ENCODE results near the gene MTSS2. TPM values are rescaled to one million over a fixed set of nuclear protein-coding genes. Genes with fewer than 3 reads are reported as not detected.

The MTSS2 gene
- total RNA-seq, 1 experiment from 2014 or later = 47.6 TPM

DNA sequence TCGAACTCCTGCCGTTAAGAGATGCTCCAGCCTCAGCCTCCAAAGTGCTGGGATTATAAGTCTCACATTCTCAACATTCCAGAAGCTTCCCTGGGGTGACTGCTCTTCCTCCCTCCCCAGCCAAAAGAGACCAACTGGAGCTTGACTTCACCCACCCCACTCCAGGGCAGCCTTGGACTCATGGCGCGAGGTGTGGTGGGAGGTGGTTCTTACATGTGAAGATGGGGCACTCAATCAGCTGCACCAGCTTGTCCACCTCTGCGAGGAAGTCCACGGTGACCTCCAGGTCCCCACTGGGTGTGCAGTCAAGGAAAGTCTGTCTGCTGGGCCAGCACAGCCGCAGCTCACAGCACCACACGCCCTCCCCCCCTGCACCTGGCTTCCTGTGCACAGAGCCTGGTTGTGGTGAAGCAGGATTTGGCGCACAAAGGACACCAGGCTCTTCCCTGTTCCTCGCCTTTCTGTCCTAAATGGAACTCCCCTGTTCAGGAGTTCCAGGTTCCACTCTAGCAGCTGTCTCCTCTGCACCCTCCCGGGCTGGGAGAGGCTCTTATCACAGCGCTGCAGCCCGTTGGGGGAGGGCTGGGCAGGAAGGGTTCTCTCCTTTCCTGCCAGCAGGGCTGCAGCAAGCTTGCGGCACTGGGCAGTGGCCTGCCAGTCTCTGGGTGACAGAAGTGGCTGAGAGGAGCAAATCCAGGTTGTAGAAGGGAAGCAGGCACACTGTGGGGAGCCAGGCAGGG lies 9.6 kb upstream of the MTSS2 start:
- no peaks in the 10 kb centered on the region for H3K36me3 ChIP-seq (ENCODE audit: insufficient read depth, low read length, poor library complexity, severe bottlenecking)
- no TSS peak for BruUV-seq (replicated peaks)
- intact Hi-C loops (cut with micrococcal nuclease; ENCODE audit: unreplicated experiment) = no loop called here
- H3K4me3 ChIP-seq (ENCODE audit: low read depth, low read length, poor library complexity, severe bottlenecking) = no peak overlapping the region
- no peak for DNase-seq (ENCODE audit: low spot score)
- TF ChIP-seq, protein P1, sequence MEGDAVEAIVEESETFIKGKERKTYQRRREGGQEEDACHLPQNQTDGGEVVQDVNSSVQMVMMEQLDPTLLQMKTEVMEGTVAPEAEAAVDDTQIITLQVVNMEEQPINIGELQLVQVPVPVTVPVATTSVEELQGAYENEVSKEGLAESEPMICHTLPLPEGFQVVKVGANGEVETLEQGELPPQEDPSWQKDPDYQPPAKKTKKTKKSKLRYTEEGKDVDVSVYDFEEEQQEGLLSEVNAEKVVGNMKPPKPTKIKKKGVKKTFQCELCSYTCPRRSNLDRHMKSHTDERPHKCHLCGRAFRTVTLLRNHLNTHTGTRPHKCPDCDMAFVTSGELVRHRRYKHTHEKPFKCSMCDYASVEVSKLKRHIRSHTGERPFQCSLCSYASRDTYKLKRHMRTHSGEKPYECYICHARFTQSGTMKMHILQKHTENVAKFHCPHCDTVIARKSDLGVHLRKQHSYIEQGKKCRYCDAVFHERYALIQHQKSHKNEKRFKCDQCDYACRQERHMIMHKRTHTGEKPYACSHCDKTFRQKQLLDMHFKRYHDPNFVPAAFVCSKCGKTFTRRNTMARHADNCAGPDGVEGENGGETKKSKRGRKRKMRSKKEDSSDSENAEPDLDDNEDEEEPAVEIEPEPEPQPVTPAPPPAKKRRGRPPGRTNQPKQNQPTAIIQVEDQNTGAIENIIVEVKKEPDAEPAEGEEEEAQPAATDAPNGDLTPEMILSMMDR (conservative IDR thresholded peaks at IDR 0.05; ENCODE audit: low read depth, low read length) = no peak
- TF ChIP-seq EZH2 (IDR thresholded peaks at IDR 0.05; ENCODE audit: borderline replicate concordance, low read depth, low read length, poor library complexity, severe bottlenecking) = no peak
- no peaks in the 10 kb centered on the region for H3K27me3 ChIP-seq (replicated peaks; ENCODE audit: insufficient read depth, low read depth, low read length, poor library complexity)
- peaks cover 5% of the 10 kb centered on the region for H3K4me1 ChIP-seq (ENCODE audit: insufficient read depth, low read length, poor library complexity, severe bottlenecking)
- CTCF ChIA-PET = no interaction called here
- peak overlapping the region; percentile 24 for H3K27ac ChIP-seq (ENCODE audit: low read depth, low read length, poor library complexity, severe bottlenecking)
- POLR2A ChIA-PET (ENCODE audit: low non-redundant PET) = no interaction called here
- H3K9me3 ChIP-seq (ENCODE audit: low read depth, low read length, poor library complexity, severe bottlenecking) = no peaks in the 10 kb centered on the region

DNA sequence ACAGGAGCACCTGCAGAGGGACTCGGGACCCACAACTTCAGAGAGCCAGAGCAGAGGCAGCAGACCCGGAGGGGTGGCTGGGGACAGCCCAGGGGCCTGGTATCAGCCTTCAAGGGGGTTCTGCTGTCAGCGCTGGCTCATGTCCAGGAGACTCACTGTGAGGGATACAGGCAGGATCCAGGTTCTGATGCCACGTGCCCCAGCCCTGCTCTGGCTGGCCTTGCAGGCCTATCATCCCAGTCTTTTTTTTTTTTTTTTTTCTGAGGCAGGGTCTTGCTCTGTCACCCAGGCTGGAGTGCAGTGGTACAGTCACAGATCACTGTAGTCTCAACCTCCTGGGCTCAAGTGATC lies 9.0 kb upstream of the MTSS2 start:
- TF ChIP-seq EZH2 (IDR thresholded peaks at IDR 0.05; ENCODE audit: borderline replicate concordance, low read depth, low read length, poor library complexity, severe bottlenecking) = no peak
- TF ChIP-seq, protein P1 (conservative IDR thresholded peaks at IDR 0.05; ENCODE audit: low read depth, low read length) = no peak
- POLR2A ChIA-PET (ENCODE audit: low non-redundant PET) = no interaction called here
- DNase-seq (ENCODE audit: low spot score) = no peak
- no TSS peak for BruUV-seq (replicated peaks)
- H3K27ac ChIP-seq (ENCODE audit: low read depth, low read length, poor library complexity, severe bottlenecking) = no peak overlapping the region
- intact Hi-C loops (cut with micrococcal nuclease; ENCODE audit: unreplicated experiment) = no loop called here
- H3K27me3 ChIP-seq (replicated peaks; ENCODE audit: insufficient read depth, low read depth, low read length, poor library complexity) = no peaks in the 10 kb centered on the region
- H3K9me3 ChIP-seq (ENCODE audit: low read depth, low read length, poor library complexity, severe bottlenecking) = no peaks in the 10 kb centered on the region
- H3K36me3 ChIP-seq (ENCODE audit: insufficient read depth, low read length, poor library complexity, severe bottlenecking) = no peaks in the 10 kb centered on the region
- no peak overlapping the region for H3K4me3 ChIP-seq (ENCODE audit: low read depth, low read length, poor library complexity, severe bottlenecking)
- CTCF ChIA-PET = no interaction called here
- H3K4me1 ChIP-seq (ENCODE audit: insufficient read depth, low read length, poor library complexity, severe bottlenecking) = peaks cover 5% of the 10 kb centered on the region

DNA sequence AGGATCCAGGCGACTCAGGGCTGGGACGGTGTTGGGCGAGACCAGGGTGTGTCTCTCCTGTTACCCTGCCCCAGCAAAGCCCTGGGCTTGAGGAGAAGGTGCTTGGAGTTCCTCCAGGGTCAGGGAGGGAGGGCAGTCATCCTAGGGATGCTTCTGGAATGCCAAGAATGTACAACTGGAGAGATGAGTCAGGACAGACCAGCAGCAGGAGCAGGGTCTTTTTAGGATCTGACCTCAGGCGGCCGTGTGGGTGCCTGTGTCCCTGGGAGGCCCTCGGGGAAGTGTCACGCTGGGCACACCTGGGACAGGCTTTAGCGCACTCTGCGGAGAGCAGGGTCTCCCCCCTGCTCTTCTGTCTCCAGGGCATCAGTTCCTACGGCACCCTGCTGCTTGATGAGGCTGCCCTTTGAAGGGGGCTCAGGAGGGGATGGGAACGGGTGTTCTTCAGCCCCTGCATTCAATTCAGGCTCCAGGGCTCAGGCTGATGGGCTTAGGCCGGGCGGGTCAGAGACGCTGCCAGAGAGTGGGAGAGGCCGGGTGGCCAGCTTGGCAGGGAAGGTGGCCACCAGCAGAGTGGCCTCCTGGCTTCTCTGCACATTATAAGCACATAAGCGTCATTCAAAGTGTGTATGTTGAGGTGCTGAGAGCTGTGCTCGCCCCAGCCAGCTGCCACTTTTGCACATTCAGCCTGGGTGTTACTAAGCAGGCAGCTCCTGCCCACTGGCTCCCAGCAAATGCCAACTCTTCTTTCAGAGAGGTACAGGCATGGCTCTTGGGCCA lies 8.4 kb upstream of the MTSS2 start:
- intact Hi-C loops (cut with micrococcal nuclease; ENCODE audit: unreplicated experiment) = no loop called here
- no peaks in the 10 kb centered on the region for H3K36me3 ChIP-seq (ENCODE audit: insufficient read depth, low read length, poor library complexity, severe bottlenecking)
- DNase-seq (ENCODE audit: low spot score) = no peak
- ChIA-PET POLR2A (ENCODE audit: low non-redundant PET) (no interaction called here), CTCF (no interaction called here)
- no peaks in the 10 kb centered on the region for H3K9me3 ChIP-seq (ENCODE audit: low read depth, low read length, poor library complexity, severe bottlenecking)
- no peak overlapping the region for H3K27ac ChIP-seq (ENCODE audit: low read depth, low read length, poor library complexity, severe bottlenecking)
- no peak overlapping the region for H3K4me3 ChIP-seq (ENCODE audit: low read depth, low read length, poor library complexity, severe bottlenecking)
- TF ChIP-seq EZH2 (IDR thresholded peaks at IDR 0.05; ENCODE audit: borderline replicate concordance, low read depth, low read length, poor library complexity, severe bottlenecking) = no peak
- TF ChIP-seq, protein P1 (conservative IDR thresholded peaks at IDR 0.05; ENCODE audit: low read depth, low read length) = no peak
- H3K4me1 ChIP-seq (ENCODE audit: insufficient read depth, low read length, poor library complexity, severe bottlenecking) = peaks cover 5% of the 10 kb centered on the region
- no TSS peak for BruUV-seq (replicated peaks)
- H3K27me3 ChIP-seq (replicated peaks; ENCODE audit: insufficient read depth, low read depth, low read length, poor library complexity) = no peaks in the 10 kb centered on the region
